ENCODE data around the gene FAR1.
"Not testable (repeated sequence)": the region's sequence is repeated elsewhere in the genome, so short reads cannot be mapped to it uniquely, and the experiment has no call there.

FAR1 gene, protein sequence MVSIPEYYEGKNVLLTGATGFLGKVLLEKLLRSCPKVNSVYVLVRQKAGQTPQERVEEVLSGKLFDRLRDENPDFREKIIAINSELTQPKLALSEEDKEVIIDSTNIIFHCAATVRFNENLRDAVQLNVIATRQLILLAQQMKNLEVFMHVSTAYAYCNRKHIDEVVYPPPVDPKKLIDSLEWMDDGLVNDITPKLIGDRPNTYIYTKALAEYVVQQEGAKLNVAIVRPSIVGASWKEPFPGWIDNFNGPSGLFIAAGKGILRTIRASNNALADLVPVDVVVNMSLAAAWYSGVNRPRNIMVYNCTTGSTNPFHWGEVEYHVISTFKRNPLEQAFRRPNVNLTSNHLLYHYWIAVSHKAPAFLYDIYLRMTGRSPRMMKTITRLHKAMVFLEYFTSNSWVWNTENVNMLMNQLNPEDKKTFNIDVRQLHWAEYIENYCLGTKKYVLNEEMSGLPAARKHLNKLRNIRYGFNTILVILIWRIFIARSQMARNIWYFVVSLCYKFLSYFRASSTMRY

DNA sequence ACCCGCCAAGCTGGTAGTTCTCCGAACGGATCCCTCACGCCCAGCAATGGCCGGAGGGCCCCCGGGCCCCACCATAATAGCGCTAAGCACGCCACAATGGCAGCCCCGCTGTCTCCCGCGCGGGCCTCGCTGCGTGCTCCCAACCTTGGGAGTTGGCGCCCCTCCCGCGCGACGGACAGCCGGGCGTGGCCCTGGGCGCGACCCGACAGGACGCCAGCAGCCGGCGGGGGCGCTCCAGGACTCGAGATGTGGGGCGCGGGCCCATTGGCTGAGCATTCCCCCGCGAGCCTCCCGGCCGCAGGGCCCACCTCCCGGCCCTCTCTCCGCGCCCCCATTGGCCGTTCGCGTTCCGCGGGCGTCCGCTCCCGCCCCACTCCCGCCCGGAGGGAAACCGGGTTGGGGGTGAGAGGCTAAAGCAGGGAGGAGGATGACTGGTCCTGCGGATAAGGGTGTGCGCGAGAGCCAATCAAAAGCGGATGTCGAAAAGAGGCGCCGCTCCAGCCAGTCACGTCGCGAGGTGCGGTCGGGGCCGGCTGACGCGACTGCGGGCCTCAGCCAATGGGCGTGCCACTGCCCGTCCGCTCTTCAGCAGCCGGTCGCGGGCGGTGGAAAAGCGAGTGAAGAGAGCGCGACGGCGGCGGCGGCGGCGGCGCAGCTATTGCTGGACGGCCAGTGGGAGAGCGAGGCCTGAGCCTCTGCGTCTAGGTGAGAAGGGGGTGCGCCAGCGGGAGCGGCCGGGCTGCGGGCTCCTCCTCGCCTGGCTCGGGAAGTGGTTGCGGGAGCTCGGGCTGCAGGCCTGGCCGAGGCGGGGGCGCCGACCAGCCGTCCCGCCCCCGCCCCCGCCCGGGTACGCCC is at the start of gene FAR1:
FAR1 (plus strand) TSS at position 567 of the 855 bp plus-strand sequence. CDS start 26,098 bp downstream, outside the sequence.
- H2AFZ ChIP-seq, result peak within 1 kb of the TSS; percentile 91
- peak within 1 kb of the TSS; percentile 47 for H3K27ac ChIP-seq
- H3K9ac ChIP-seq, result peak within 1 kb of the TSS; percentile 61
- H3K27me3 ChIP-seq (ENCODE audit: control insufficient read depth, insufficient read depth, low read length), result no peaks in the 10 kb centered on the region
- H3K79me2 ChIP-seq, result peaks cover 18% of the 10 kb centered on the region
- no peaks in the 10 kb centered on the region for H3K36me3 ChIP-seq (ENCODE audit: control insufficient read depth, insufficient read depth, low read length)
- TF ChIP-seq CTCF (IDR thresholded peaks at IDR 0.05), result peak; percentile 69
- peak within 1 kb of the TSS; percentile 71 for H3K4me3 ChIP-seq (ENCODE audit: low read depth, low read length)
- no peaks in the 10 kb centered on the region for H3K9me3 ChIP-seq (ENCODE audit: control insufficient read depth, low read length)
- peak within 1 kb of the TSS; percentile 84 for H3K4me2 ChIP-seq (ENCODE audit: low read length)
- H3K4me1 ChIP-seq, result no peaks in the 10 kb centered on the region

- TF ChIP-seq CTCF (IDR thresholded peaks at IDR 0.05), result no peak
- Histone ChIP-seq H3K4me1 (no peaks in the 10 kb centered on the region), H3K36me3 (ENCODE audit: control insufficient read depth, insufficient read depth, low read length) (no peaks in the 10 kb centered on the region), H3K4me3 (ENCODE audit: low read depth, low read length) (no peak overlapping the region), H3K9ac (no peak overlapping the region), H3K27ac (no peak overlapping the region), H3K79me2 (no peaks in the 10 kb centered on the region), H3K4me2 (ENCODE audit: low read length) (no peak overlapping the region), H3K27me3 (ENCODE audit: control insufficient read depth, insufficient read depth, low read length) (no peaks in the 10 kb centered on the region), H2AFZ (no peak overlapping the region), H3K9me3 (ENCODE audit: control insufficient read depth, low read length) (no peaks in the 10 kb centered on the region)
Measured at GRCh38 chr11:13620063-13620462, 48.4 kb upstream of the FAR1 start.

GRCh38 chr11:13626818-13627217 is 41.6 kb upstream of the FAR1 start:
- H3K9ac ChIP-seq; H3K4me3 ChIP-seq (ENCODE audit: low read depth, low read length); H3K4me1 ChIP-seq; H3K79me2 ChIP-seq; H3K9me3 ChIP-seq (ENCODE audit: control insufficient read depth, low read length); H3K27me3 ChIP-seq (ENCODE audit: control insufficient read depth, insufficient read depth, low read length); H3K27ac ChIP-seq; H3K36me3 ChIP-seq (ENCODE audit: control insufficient read depth, insufficient read depth, low read length); H3K4me2 ChIP-seq (ENCODE audit: low read length); H2AFZ ChIP-seq: not testable (repeated sequence)

DNA sequence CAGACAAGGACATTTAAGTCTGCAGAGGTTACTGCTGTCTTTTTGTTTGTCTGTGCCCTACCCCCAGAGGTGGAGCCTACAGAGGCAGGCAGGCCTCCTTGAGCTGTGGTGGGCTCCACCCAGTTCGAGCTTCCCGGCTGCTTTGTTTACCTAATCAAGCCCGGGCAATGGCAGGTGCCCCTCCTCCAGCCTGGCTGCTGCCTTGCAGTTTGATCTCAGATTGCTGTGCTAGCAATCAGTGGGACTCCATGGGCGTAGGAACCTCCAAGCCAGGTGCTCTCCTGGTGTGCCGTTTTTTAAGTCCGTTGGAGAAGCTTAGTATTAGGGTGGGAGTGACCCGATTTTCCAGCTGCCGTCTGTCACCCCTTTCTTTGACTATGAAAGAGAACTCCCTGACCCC is 39.8 kb upstream of the FAR1 start:
- H3K4me1 ChIP-seq; H3K79me2 ChIP-seq; H3K9ac ChIP-seq; H3K4me3 ChIP-seq (ENCODE audit: low read depth, low read length); H3K9me3 ChIP-seq (ENCODE audit: control insufficient read depth, low read length); H3K27ac ChIP-seq; H2AFZ ChIP-seq; H3K4me2 ChIP-seq (ENCODE audit: low read length); H3K36me3 ChIP-seq (ENCODE audit: control insufficient read depth, insufficient read depth, low read length); H3K27me3 ChIP-seq (ENCODE audit: control insufficient read depth, insufficient read depth, low read length): not testable (repeated sequence)

DNA sequence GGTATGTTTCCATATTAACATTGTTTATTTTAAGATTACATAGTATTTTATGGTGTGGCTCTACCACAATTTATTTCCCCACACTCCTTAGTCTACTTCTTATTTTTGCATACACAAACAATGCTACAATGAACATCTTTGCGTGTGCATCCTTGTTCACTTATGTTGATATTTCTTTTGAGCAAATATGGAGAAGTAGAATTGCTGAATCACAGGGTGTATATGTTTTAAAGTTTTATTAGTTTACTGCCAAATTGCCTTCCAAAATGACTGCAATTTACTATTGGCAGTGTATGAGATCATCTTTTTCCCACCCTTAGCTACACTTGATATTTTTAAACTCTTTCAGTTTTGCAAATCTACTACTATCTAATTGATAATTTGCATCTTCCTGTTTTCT is 38.7 kb upstream of the FAR1 start:
- H3K79me2 ChIP-seq, result no peaks in the 10 kb centered on the region
- no peaks in the 10 kb centered on the region for H3K9me3 ChIP-seq (ENCODE audit: control insufficient read depth, low read length)
- no peak overlapping the region for H2AFZ ChIP-seq
- no peak for TF ChIP-seq CTCF (IDR thresholded peaks at IDR 0.05)
- H3K9ac ChIP-seq, result no peak overlapping the region
- no peaks in the 10 kb centered on the region for H3K36me3 ChIP-seq (ENCODE audit: control insufficient read depth, insufficient read depth, low read length)
- H3K4me3 ChIP-seq (ENCODE audit: low read depth, low read length), result no peak overlapping the region
- no peak overlapping the region for H3K27ac ChIP-seq
- H3K27me3 ChIP-seq (ENCODE audit: control insufficient read depth, insufficient read depth, low read length), result no peaks in the 10 kb centered on the region
- H3K4me2 ChIP-seq (ENCODE audit: low read length), result no peak overlapping the region
- H3K4me1 ChIP-seq, result no peaks in the 10 kb centered on the region

All from parathyroid adenoma (tissue), 2 donors.